ENCODE results near the gene GPR65.

DNA sequence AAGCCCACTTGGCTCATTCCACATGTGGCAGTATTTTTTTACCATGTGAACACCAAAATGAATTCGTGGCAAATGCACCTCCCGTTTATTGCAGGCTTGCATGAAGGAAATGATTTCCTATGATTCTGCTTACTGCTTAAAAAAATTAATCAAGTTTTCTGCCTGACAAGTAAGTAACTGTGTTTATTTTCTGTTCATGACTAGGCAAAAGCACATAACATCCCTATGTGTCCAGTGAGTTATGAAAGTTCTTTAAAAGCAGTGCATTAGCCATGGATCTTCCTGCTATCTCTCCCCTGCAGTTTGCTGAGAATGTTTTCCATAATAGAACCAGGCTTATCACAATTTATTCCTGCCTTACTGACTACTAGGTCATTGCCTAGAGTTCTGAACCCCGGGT is 20.4 kb downstream of the GPR65 start:
- TF ChIP-seq POLR2A (IDR thresholded peaks at IDR 0.05; ENCODE audit: extremely low read depth, insufficient read length) = no peak
- no peak for TF ChIP-seq MYC (IDR thresholded peaks at IDR 0.05; ENCODE audit: low read depth, low read length)

Data from NB4 (cell line).